Endothelial cell of umbilical vein (primary cell): Measurements from ENCODE around the gene GRIFIN. TPM values are rescaled to one million over a fixed set of nuclear protein-coding genes. Genes with fewer than 3 reads are reported as not detected.

ENCODE experiments used
- Bru-seq: library from RNA; stranded (reverse); fragments of 400-500 nt; gene quantifications from one replicate; lab custom pipeline; 2021; lab: Mats Ljungman, UMichigan
- BruChase-seq, 2 experiments: library from RNA; stranded (reverse); fragments of 400-500 nt; gene quantifications; one replicate each; lab custom pipeline; 2021; lab: Mats Ljungman, UMichigan
- BruUV-seq: library from RNA; stranded (reverse); fragments of 400-500 nt; replicated peaks from 2 replicates; lab custom pipeline; 2021; lab: Mats Ljungman, UMichigan
- CTCF ChIA-PET: fragments of 300-600, 350-600 bp; sonication (Branson Sonifier 250); formaldehyde crosslinking; loops from one replicate; lab custom pipeline; 2021; ENCODE audit warnings: antibody characterized with exemption, inconsistent platforms; lab: Charles Lee
- POLR2A ChIA-PET: fragments of 300-600, 350-600 bp; sonication (Branson Sonifier 250); formaldehyde crosslinking; loops from one replicate; lab custom pipeline; 2021; ENCODE audit warnings: antibody characterized with exemption, inconsistent platforms; lab: Charles Lee
- DNase-seq: peaks from one replicate; pipeline ENCODE4 v3.0.0-alpha.2; 2011; ENCODE audit warnings: low read depth, low spot score
- FAIRE-seq: peaks from 2 replicates; lab custom pipeline; 2011; peaks lifted over from hg19 to GRCh38; lab: Jason Lieb, UNC
- H2AFZ ChIP-seq: 2 replicates; pipeline ENCODE4 v1.6.0; 2012; ENCODE audit warnings: low read depth, low read length, control low read depth, inconsistent platforms
- H3K27ac ChIP-seq: 2 replicates; pipeline ENCODE4 v1.5.1; 2011; ENCODE audit warnings: low read depth, mild to moderate bottlenecking, control low read depth, low read length, moderate library complexity; ENCODE audit not compliant: insufficient read depth
- H3K27me3 ChIP-seq, 2 experiments: 2 replicates each; pipeline versions ENCODE4 v1.6.0 to v1.6.1; 2011; ENCODE audit warnings: low read length in 2 of 2, mixed read lengths in 1 of 2; ENCODE audit not compliant: control insufficient read depth in 2 of 2, insufficient read depth in 2 of 2
- H3K36me3 ChIP-seq, 2 experiments: 2 replicates in 1 of 2; 3 replicates in 1 of 2; pipeline ENCODE4 v1.5.1; 2011; ENCODE audit warnings: low read length in 2 of 2, mild to moderate bottlenecking in 1 of 2, moderate library complexity in 1 of 2; ENCODE audit not compliant: control insufficient read depth in 2 of 2, insufficient read depth in 2 of 2; ENCODE audit errors: extremely low read depth in 1 of 2
- H3K4me1 ChIP-seq: 3 replicates; pipeline ENCODE4 v1.5.1; 2011; ENCODE audit warnings: mild to moderate bottlenecking, low read length; ENCODE audit not compliant: control insufficient read depth, insufficient read depth; ENCODE audit errors: extremely low read depth
- H3K4me2 ChIP-seq: 2 replicates; pipeline ENCODE4 v1.6.1; 2011; ENCODE audit warnings: low read length, control low read depth, mixed read lengths; ENCODE audit not compliant: insufficient read depth
- H3K4me3 ChIP-seq, 3 experiments: fragments of 200-600 bp in 1 of 3; sonication (generic), shearing (Covaris generic) in 1 of 3; replicated peaks in 1 of 3; 2 replicates each; pipeline ENCODE4 v1.5.1; 2011 to 2016; ENCODE audit warnings: control low read depth in 3 of 3, low read length in 3 of 3, mild to moderate bottlenecking in 2 of 3, inconsistent platforms in 1 of 3, low read depth in 1 of 3, moderate library complexity in 1 of 3; ENCODE audit not compliant: insufficient read depth in 1 of 3
- H3K79me2 ChIP-seq: 2 replicates; pipeline ENCODE4 v1.6.0; 2012; ENCODE audit warnings: low read length, inconsistent platforms; ENCODE audit not compliant: control insufficient read depth, insufficient read depth
- H3K9ac ChIP-seq: replicated peaks from 2 replicates; pipeline ENCODE3; 2011; ENCODE audit warnings: low read length, control low read depth; ENCODE audit not compliant: insufficient read depth; ENCODE audit errors: extremely low read depth
- H3K9me1 ChIP-seq: replicated peaks from 3 replicates; pipeline ENCODE4 v1.6.0; 2011; ENCODE audit warnings: mild to moderate bottlenecking, low read length; ENCODE audit not compliant: control insufficient read depth, insufficient read depth; ENCODE audit errors: extremely low read depth
- H3K9me3 ChIP-seq: replicated peaks from 2 replicates; pipeline ENCODE4 v1.5.1; 2012; ENCODE audit warnings: low read length, inconsistent platforms; ENCODE audit not compliant: control insufficient read depth, insufficient read depth
- H4K20me1 ChIP-seq: replicated peaks from 2 replicates; pipeline ENCODE3; 2011; ENCODE audit warnings: mild to moderate bottlenecking, low read length; ENCODE audit not compliant: control insufficient read depth, insufficient read depth; ENCODE audit errors: extremely low read depth
- CTCF ChIP-seq, 2 donors: IDR thresholded peaks; 1 replicate in 1 of 2; 2 replicates in 1 of 2; pipeline ENCODE4 v1.5.1; 2011; ENCODE audit warnings: low read length in 2 of 2, mild to moderate bottlenecking in 2 of 2, moderate library complexity in 2 of 2, control low read depth in 1 of 2, inconsistent platforms in 1 of 2, low read depth in 1 of 2; ENCODE audit not compliant: insufficient read depth in 1 of 2; ENCODE audit errors: extremely low read depth in 1 of 2
- EZH2 ChIP-seq: IDR thresholded peaks from 2 replicates; pipeline ENCODE4 v1.6.1; 2012; ENCODE audit warnings: borderline replicate concordance, low read depth, mild to moderate bottlenecking, moderate library complexity, low read length, inconsistent platforms; ENCODE audit not compliant: severe bottlenecking
- FOS ChIP-seq: IDR thresholded peaks from 2 replicates; pipeline ENCODE4 v1.6.1; 2011; ENCODE audit warnings: mild to moderate bottlenecking, low read length, moderate library complexity, borderline replicate concordance; ENCODE audit not compliant: insufficient read depth
- GATA2 ChIP-seq: IDR thresholded peaks from 2 replicates; pipeline ENCODE4 v1.7.0; 2011; ENCODE audit warnings: low read depth, mild to moderate bottlenecking, moderate library complexity, mixed read lengths, low read length; ENCODE audit not compliant: insufficient read length, insufficient read depth
- JUN ChIP-seq: IDR thresholded peaks from 2 replicates; pipeline ENCODE4 v1.6.1; 2011; ENCODE audit warnings: borderline replicate concordance, low read depth; ENCODE audit not compliant: insufficient read length, insufficient read depth
- MAX ChIP-seq: IDR thresholded peaks from 2 replicates; pipeline ENCODE4 v1.6.1; 2011; ENCODE audit not compliant: insufficient read depth, insufficient read length
- MYC ChIP-seq: IDR thresholded peaks from one replicate; pipeline ENCODE4 v1.6.1; 2011; ENCODE audit warnings: mild to moderate bottlenecking, low read depth, low read length
- POLR2A ChIP-seq: IDR thresholded peaks from 2 replicates; pipeline ENCODE4 v1.6.1; 2012; ENCODE audit warnings: low read depth, mild to moderate bottlenecking, control low read depth, low read length
- POLR2AphosphoS5 ChIP-seq: IDR thresholded peaks from 2 replicates; pipeline ENCODE4 v1.6.1; 2012; ENCODE audit warnings: low read depth, mild to moderate bottlenecking, control low read depth, low read length, moderate library complexity; ENCODE audit not compliant: insufficient read depth
- dilution Hi-C: fragments of 300-500 bp; cut with MboI; formaldehyde crosslinking; loops from one replicate; pipeline ENCODE4 v1.15.0; 2019; ENCODE audit warnings: low sequenced_read_pairs; ENCODE audit not compliant: extremely low pct_ligation_motif_present
- intact Hi-C: fragments of 100-400 bp; cut with micrococcal nuclease; formaldehyde crosslinking; loops from one replicate; pipeline ENCODE4 v1.10.0; 2022
- long read RNA-seq: library from polyadenylated mRNA; stranded (forward); transcript quantifications from one replicate; pipeline ENCODE4 v2.0.0, GENCODE V29; 2021
- polyA minus RNA-seq, 3 experiments: library from RNA; depleted of rRNA, polyadenylated mRNA; stranded (reverse); fragments of >200 nt; gene quantifications; 1 replicate in 1 of 3; 2 replicates in 2 of 3; pipeline ENCODE4 v1.2.3, GENCODE V29; 2011
- polyA plus RNA-seq, 4 experiments: library from polyadenylated mRNA; depleted of rRNA in 3 of 4; stranded (reverse) in 3 of 4; unstranded in 1 of 4; fragments of >200 nt; gene quantifications; 2 replicates each; pipeline versions ENCODE4 v1.2.1 to v1.2.3, GENCODE V29; 2011 to 2012; ENCODE audit warnings: missing spikeins in 1 of 4
- total RNA-seq: library from RNA; stranded (reverse); gene quantifications from 2 replicates; pipeline ENCODE4 v1.2.3, GENCODE V29; 2021

Gene GRIFIN
- total RNA-seq: not detected in 2 replicates
- not detected in 2 replicates for polyA plus RNA-seq
- polyA plus RNA-seq (2011; cell fraction: cytosol; rRNA removed): not detected in 2 replicates
- polyA plus RNA-seq (2011; cell fraction: nucleus; rRNA removed): not detected in 2 replicates
- not detected in 2 replicates for polyA plus RNA-seq (2012)
- not detected in 2 replicates for polyA minus RNA-seq
- not detected for polyA minus RNA-seq (2011; cell fraction: cytosol; rRNA and poly(A)+ RNA removed)
- not detected in 2 replicates for polyA minus RNA-seq (2011; cell fraction: nucleus; rRNA and poly(A)+ RNA removed)
- not detected for Bru-seq, nascent RNA
- not detected for BruChase-seq, experiment 1, labeled RNA remaining after a 6-hour chase
- not detected for BruChase-seq, experiment 2, labeled RNA remaining after a 2-hour chase
- long read RNA-seq: 0 reads

- dilution Hi-C loops (no loop called here), intact Hi-C loops (loop anchor here (2.0 to 10.0 kb wide), 3 partner anchors 45 to 186 kb away; partner anchors contain the start of gene TTYH3)
- Histone ChIP-seq H2AFZ (no peak within 1 kb of the TSS), H3K9me1 (no peaks in the 10 kb centered on the region), H3K79me2 (no peaks in the 10 kb centered on the region), H3K9me3 (no peaks in the 10 kb centered on the region), H3K27ac (no peak within 1 kb of the TSS), H3K4me2 (no peak within 1 kb of the TSS), H3K27me3 (peaks cover 0 to 2% of the 10 kb centered on the region in 2 experiments), H4K20me1 (no peaks in the 10 kb centered on the region), H3K9ac (no peak within 1 kb of the TSS), H3K4me3 (no peak within 1 kb of the TSS), H3K36me3 (no peaks in the 10 kb centered on the region), H3K4me1 (peaks cover 2% of the 10 kb centered on the region)
- no peak for TF ChIP-seq CTCF (IDR thresholded peaks at IDR 0.05; ENCODE audit: extremely low read depth in 1 of 2, insufficient read depth in 1 of 2, low read depth in 1 of 2, low read length in 2 of 2)
- no peak for TF ChIP-seq POLR2A
- no peak for TF ChIP-seq GATA2
- TF ChIP-seq FOS: no peak
- no peak for TF ChIP-seq EZH2
- no peak for TF ChIP-seq POLR2AphosphoS5
- no peak for TF ChIP-seq JUN
- TF ChIP-seq MAX: no peak
- no peak for TF ChIP-seq MYC
- FAIRE-seq: no peak
- DNase-seq: no peak
- POLR2A ChIA-PET: no interaction called here
- no TSS peak for BruUV-seq
- CTCF ChIA-PET: no interaction called here
These were observed at the start of gene GRIFIN for GRCh38 chr7:2476298-2476697. TSS of gene GRIFIN (minus strand) at chr7:2476398. CDS start at chr7:2476383, 15 bp downstream.
